ENCODE measurements around the gene HEYL. TPM values are rescaled to one million over a fixed set of nuclear protein-coding genes. Genes with fewer than 3 reads are reported as not detected.
A peak's percentile ranks its signal among the peaks of the same experiment; 100 is the strongest.

Gene HEYL
- total and polyA plus RNA-seq, 2 of the 8 experiments (the other 6 are each of a cell fraction or from before 2014, with no cell fraction given) = 1.8 to 3.1 TPM

DNA sequence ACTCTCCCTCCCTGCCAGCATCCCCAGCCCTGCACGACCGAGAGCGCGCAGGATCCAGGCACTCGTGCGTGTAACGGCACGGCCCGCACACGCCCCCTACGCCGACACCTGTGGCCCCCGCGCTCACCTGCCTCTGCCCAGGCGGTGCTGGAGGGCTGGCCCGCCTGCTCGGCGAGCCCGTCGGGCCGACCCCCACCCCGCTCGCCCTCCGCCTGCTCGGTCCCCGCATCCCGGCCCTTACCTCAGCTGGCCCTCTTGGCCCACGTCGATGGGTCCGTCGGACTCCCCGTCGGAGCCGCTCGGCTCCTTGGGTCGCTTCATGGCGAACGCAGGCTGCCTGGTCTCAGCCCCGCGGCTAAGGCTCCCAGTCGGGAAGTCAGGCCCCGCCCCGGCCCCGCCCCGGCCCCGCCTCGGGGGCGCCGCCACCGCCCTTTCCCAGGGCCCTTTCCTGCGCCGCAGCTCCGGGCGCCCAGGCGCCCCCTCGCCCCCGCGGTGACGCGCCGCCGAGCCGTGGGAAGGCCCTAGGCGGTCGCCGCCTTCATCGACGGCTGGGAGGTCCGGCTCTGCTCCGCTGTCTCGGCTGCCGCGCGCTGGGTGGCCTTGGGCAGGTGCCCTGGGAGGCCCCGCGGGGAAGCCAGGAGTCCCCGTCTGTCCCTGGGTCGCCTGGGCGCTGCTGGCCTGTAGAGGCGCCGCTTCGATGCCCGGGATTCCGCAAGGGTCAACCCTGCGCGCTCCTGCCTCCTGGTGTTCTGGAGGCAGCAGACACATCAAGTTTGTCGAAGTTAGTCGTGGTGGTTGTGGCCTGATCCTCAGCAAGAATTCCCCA, at the start of gene HEYL (continued):
- TF ChIP-seq, protein P1, sequence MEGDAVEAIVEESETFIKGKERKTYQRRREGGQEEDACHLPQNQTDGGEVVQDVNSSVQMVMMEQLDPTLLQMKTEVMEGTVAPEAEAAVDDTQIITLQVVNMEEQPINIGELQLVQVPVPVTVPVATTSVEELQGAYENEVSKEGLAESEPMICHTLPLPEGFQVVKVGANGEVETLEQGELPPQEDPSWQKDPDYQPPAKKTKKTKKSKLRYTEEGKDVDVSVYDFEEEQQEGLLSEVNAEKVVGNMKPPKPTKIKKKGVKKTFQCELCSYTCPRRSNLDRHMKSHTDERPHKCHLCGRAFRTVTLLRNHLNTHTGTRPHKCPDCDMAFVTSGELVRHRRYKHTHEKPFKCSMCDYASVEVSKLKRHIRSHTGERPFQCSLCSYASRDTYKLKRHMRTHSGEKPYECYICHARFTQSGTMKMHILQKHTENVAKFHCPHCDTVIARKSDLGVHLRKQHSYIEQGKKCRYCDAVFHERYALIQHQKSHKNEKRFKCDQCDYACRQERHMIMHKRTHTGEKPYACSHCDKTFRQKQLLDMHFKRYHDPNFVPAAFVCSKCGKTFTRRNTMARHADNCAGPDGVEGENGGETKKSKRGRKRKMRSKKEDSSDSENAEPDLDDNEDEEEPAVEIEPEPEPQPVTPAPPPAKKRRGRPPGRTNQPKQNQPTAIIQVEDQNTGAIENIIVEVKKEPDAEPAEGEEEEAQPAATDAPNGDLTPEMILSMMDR (IDR thresholded peaks at IDR 0.05; ENCODE audit: control extremely low read depth in 1 of 3, insufficient read depth in 1 of 3, low read depth in 1 of 3, low read length in 3 of 3) = peak; percentile 70 to 97 (median 74)
- TF ChIP-seq RAD21 (IDR thresholded peaks at IDR 0.05 in 1 of 2, conservative IDR thresholded peaks at IDR 0.05 in 1 of 2; ENCODE audit: low read depth in 2 of 2, low read length in 2 of 2) (peak; percentile 36 to 63; a peak in 3 of 4 replicates), HDAC2 (IDR thresholded peaks at IDR 0.05; ENCODE audit: borderline replicate concordance in 1 of 2, low read depth in 2 of 2, low read length in 2 of 2) (0 out of 4 replicates have a peak, but pooled peaks of 1 of the 2 experiments have one; percentile 12), TEAD4 (IDR thresholded peaks at IDR 0.05; ENCODE audit: low read depth, low read length) (0 out of 2 replicates have a peak, but pooled peaks have one; percentile 40), PHF8 (conservative IDR thresholded peaks at IDR 0.05; ENCODE audit: low read depth, low read length) (peak; percentile 51), BACH1 (IDR thresholded peaks at IDR 0.05; ENCODE audit: low read length) (peak; percentile 33; the same call in 1 of the 2 replicates), GABPA (IDR thresholded peaks at IDR 0.05; ENCODE audit: borderline replicate concordance, insufficient read depth, low read length) (0 out of 2 replicates have a peak, but pooled peaks have one; percentile 55), POLR2A (IDR thresholded peaks at IDR 0.05; ENCODE audit: control extremely low read depth in 1 of 2, low read depth in 2 of 2, low read length in 2 of 2) (no peak), ASH2L (IDR thresholded peaks at IDR 0.05; ENCODE audit: low read length) (peak; percentile 29), KDM1A (IDR thresholded peaks at IDR 0.05; ENCODE audit: borderline replicate concordance, low read length) (peak; percentile 69; the same call in 1 of the 2 replicates), KDM4A (IDR thresholded peaks at IDR 0.05; ENCODE audit: low read depth, low read length, severe bottlenecking) (peak; percentile 92), SP1 (IDR thresholded peaks at IDR 0.05; ENCODE audit: low read depth, low read length) (no peak), SUZ12 (IDR thresholded peaks at IDR 0.05; ENCODE audit: low read length) (peak; percentile 25; the same call in 1 of the 2 replicates), FOSL1 (IDR thresholded peaks at IDR 0.05; ENCODE audit: insufficient read depth, low read depth, low read length) (no peak)
- TF ChIP-seq, protein P2, sequence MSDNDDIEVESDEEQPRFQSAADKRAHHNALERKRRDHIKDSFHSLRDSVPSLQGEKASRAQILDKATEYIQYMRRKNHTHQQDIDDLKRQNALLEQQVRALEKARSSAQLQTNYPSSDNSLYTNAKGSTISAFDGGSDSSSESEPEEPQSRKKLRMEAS (IDR thresholded peaks at IDR 0.05) = 0 out of 2 replicates have a peak, but pooled peaks have one; percentile 12
